ENCODE results near the gene IL31RA. TPM values are rescaled to one million over a fixed set of nuclear protein-coding genes. Genes with fewer than 3 reads are reported as not detected.

IL31RA gene
- total RNA-seq, 1 experiment from 2014 or later, result not detected

GRCh38 chr5:55866485-55866884, 15.3 kb downstream of the IL31RA start (continued):
- no peak for TF ChIP-seq FOXP1 (CRISPR knock-in tag; IDR thresholded peaks at IDR 0.05; ENCODE audit: borderline replicate concordance)
- TF ChIP-seq, protein P1, sequence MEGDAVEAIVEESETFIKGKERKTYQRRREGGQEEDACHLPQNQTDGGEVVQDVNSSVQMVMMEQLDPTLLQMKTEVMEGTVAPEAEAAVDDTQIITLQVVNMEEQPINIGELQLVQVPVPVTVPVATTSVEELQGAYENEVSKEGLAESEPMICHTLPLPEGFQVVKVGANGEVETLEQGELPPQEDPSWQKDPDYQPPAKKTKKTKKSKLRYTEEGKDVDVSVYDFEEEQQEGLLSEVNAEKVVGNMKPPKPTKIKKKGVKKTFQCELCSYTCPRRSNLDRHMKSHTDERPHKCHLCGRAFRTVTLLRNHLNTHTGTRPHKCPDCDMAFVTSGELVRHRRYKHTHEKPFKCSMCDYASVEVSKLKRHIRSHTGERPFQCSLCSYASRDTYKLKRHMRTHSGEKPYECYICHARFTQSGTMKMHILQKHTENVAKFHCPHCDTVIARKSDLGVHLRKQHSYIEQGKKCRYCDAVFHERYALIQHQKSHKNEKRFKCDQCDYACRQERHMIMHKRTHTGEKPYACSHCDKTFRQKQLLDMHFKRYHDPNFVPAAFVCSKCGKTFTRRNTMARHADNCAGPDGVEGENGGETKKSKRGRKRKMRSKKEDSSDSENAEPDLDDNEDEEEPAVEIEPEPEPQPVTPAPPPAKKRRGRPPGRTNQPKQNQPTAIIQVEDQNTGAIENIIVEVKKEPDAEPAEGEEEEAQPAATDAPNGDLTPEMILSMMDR (IDR thresholded peaks at IDR 0.05), result no peak

GRCh38 chr5:55866934-55867333, 15.8 kb downstream of the IL31RA start:
- Mint-ChIP-seq H3K4me1 (no peaks in the 10 kb centered on the region), H3K36me3 (no peaks in the 10 kb centered on the region), H3K27me3 (ENCODE audit: low read depth) (no peaks in the 10 kb centered on the region), H3K27ac (no peak overlapping the region), H3K9me3 (no peaks in the 10 kb centered on the region; the same call in 1 of the 2 replicates), H3K4me3 (no peak overlapping the region)
- no peak for TF ChIP-seq ETV6 (CRISPR knock-in tag; IDR thresholded peaks at IDR 0.05)
- TF ChIP-seq, protein P2, sequence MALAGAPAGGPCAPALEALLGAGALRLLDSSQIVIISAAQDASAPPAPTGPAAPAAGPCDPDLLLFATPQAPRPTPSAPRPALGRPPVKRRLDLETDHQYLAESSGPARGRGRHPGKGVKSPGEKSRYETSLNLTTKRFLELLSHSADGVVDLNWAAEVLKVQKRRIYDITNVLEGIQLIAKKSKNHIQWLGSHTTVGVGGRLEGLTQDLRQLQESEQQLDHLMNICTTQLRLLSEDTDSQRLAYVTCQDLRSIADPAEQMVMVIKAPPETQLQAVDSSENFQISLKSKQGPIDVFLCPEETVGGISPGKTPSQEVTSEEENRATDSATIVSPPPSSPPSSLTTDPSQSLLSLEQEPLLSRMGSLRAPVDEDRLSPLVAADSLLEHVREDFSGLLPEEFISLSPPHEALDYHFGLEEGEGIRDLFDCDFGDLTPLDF (CRISPR knock-in tag; IDR thresholded peaks at IDR 0.05), result no peak
- TF ChIP-seq, protein P3, sequence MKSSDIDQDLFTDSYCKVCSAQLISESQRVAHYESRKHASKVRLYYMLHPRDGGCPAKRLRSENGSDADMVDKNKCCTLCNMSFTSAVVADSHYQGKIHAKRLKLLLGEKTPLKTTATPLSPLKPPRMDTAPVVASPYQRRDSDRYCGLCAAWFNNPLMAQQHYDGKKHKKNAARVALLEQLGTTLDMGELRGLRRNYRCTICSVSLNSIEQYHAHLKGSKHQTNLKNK (CRISPR knock-in tag; IDR thresholded peaks at IDR 0.05), result no peak
- ATAC-seq (no peak), DNase-seq (ENCODE audit: low spot score) (no peak)
- POLR2A ChIA-PET, result no interaction called here
- CTCF ChIA-PET, result interaction anchor here (1.1 kb wide), 1 partner anchor 70 kb away, joined by 5 read pairs; no protein-coding TSS in a partner anchor

DNA sequence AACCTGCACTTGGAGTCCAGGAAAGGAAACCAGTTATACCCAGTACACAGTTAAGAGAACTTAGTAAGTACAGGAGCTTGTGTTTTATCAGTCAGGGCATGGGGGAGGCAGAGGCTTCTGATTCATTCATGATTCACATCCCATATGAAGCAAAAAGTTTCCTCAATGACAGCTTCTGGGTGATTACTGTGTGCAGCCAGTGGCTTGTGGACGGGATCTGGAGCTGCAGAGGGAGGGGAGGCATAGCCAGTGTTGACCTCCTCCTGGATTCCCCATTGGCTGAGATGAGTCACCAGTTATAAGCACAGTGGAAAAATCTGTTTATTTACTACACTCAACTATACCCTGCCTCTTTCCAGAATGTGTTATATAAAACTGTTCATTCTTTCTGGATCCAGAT, 17.7 kb downstream of the IL31RA start:
- Mint-ChIP-seq H3K9me3 (no peaks in the 10 kb centered on the region; the same call in 1 of the 2 replicates), H3K4me3 (no peak overlapping the region), H3K4me1 (no peaks in the 10 kb centered on the region), H3K27me3 (ENCODE audit: low read depth) (no peaks in the 10 kb centered on the region), H3K27ac (no peak overlapping the region), H3K36me3 (no peaks in the 10 kb centered on the region)
- ATAC-seq (peak; percentile 60), DNase-seq (ENCODE audit: low spot score) (no peak)
- CTCF ChIA-PET, result interaction anchor here (0.5 kb wide), 1 partner anchor 222 kb away, joined by 3 read pairs; no protein-coding TSS in a partner anchor
- no peak for TF ChIP-seq ZBTB43 (CRISPR knock-in tag; IDR thresholded peaks at IDR 0.05)
- no peak for TF ChIP-seq NR2C2 (CRISPR knock-in tag; IDR thresholded peaks at IDR 0.05)
- no peak for TF ChIP-seq IRF2 (CRISPR knock-in tag; IDR thresholded peaks at IDR 0.05; ENCODE audit: borderline replicate concordance, low read depth)
- no peak for TF ChIP-seq IRF1 (CRISPR knock-in tag; IDR thresholded peaks at IDR 0.05)
- TF ChIP-seq NR3C1 (CRISPR knock-in tag; conservative IDR thresholded peaks at IDR 0.05; ENCODE audit: low read depth), result no peak
- TF ChIP-seq OVOL2 (CRISPR knock-in tag; IDR thresholded peaks at IDR 0.05; ENCODE audit: borderline replicate concordance), result no peak
- TF ChIP-seq, protein P4, sequence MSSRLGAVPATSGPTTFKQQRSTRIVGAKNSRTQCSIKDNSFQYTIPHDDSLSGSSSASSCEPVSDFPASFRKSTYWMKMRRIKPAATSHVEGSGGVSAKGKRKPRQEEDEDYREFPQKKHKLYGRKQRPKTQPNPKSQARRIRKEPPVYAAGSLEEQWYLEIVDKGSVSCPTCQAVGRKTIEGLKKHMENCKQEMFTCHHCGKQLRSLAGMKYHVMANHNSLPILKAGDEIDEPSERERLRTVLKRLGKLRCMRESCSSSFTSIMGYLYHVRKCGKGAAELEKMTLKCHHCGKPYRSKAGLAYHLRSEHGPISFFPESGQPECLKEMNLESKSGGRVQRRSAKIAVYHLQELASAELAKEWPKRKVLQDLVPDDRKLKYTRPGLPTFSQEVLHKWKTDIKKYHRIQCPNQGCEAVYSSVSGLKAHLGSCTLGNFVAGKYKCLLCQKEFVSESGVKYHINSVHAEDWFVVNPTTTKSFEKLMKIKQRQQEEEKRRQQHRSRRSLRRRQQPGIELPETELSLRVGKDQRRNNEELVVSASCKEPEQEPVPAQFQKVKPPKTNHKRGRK (CRISPR knock-in tag; IDR thresholded peaks at IDR 0.05; ENCODE audit: borderline replicate concordance), result no peak
- TF ChIP-seq, protein P1 (IDR thresholded peaks at IDR 0.05), result no peak
- no peak for TF ChIP-seq NFATC4 (CRISPR knock-in tag; IDR thresholded peaks at IDR 0.05)
- POLR2A ChIA-PET, result no interaction called here

Data from WTC11 (cell line).